UCSD-AML1 (cell line): ENCODE results near the gene MCAT.

Experiments used
- DNase-seq: peaks from one replicate; lab custom pipeline; 2025; ENCODE audit not compliant: unreplicated experiment; lab: John Stamatoyannopoulos, UW

MCAT gene, protein sequence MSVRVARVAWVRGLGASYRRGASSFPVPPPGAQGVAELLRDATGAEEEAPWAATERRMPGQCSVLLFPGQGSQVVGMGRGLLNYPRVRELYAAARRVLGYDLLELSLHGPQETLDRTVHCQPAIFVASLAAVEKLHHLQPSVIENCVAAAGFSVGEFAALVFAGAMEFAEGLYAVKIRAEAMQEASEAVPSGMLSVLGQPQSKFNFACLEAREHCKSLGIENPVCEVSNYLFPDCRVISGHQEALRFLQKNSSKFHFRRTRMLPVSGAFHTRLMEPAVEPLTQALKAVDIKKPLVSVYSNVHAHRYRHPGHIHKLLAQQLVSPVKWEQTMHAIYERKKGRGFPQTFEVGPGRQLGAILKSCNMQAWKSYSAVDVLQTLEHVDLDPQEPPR

DNA sequence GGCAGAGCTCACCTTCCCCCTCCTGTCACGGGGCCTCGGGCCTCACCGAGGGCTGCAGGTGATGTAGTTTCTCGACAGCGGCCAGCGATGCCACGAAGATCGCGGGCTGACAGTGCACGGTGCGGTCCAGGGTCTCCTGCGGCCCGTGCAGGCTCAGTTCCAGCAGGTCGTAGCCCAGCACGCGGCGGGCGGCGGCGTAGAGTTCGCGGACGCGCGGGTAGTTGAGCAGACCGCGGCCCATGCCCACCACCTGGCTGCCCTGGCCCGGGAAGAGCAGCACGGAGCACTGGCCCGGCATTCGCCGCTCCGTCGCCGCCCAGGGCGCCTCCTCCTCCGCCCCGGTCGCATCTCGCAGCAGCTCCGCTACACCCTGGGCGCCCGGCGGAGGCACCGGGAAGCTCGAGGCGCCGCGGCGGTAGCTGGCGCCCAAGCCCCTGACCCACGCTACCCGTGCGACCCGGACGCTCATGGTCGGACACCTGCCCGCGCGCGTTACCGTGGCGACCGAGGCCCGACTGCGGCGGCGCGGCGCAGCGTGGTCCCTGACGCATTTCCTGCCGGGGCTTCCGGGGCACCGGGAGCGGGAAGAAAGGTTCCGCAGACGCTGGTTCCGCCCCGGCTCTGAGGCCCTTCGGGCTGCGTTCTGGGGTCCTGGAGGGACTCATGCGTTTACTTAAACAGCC is at the start of gene MCAT:
TSS of gene MCAT (minus strand) at position 519 of the 683 bp plus-strand sequence. CDS start at position 469, 50 bp downstream.
- DNase-seq: peak; percentile 85

DNA sequence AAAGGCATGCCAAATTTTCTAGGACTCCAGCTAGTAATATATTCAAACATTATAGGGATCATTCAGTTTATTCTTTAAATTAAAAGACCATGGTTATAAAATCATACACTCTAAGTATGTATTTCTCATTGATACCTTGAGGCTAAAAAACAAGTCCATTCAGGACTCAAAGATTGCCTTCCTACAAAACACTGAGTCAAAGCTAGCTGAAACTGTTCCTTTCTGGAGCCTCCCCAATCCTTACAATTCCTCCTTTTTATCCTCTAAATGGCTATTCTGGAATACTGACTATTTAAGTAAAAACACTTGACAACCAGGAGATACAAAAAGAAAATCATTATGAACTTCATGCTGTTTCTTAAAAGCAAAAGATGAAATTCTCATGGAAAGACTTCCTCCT is 48.6 kb upstream of the MCAT start:
- DNase-seq: no peak

DNA sequence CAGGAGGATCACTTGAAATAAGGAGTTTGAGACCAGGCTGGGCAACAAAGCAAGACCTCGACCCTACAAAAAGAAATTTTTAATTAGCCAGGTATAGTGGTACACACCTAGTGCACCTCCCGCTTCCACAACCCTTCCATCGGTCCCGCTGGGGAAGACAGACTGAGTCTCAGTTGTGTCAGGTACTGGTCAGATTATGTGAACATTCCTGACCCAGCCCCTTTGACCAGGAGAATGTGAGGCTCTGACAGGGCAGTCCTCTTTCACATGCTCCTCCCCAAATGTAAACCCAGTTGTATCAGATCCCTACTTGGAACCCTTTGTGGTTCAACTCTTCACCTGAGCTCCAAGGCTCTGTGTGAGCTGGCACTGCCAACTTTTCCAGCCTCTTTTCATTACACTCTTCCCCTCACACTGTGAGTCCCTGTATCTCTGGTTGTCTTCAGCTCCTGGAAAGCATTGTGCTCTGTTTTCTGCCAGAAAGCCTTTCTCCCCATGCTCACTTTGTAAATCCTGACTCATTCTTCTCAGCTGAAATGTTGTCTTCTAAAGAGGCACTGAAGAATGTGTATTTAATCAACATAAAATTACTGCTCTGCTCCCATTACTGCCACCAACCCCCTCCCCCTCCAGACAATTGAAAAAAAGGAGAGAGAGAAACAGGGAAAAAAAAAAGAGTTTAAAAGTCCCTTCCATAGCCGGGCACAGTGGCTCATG is 45.8 kb upstream of the MCAT start:
- no peak for DNase-seq

DNA sequence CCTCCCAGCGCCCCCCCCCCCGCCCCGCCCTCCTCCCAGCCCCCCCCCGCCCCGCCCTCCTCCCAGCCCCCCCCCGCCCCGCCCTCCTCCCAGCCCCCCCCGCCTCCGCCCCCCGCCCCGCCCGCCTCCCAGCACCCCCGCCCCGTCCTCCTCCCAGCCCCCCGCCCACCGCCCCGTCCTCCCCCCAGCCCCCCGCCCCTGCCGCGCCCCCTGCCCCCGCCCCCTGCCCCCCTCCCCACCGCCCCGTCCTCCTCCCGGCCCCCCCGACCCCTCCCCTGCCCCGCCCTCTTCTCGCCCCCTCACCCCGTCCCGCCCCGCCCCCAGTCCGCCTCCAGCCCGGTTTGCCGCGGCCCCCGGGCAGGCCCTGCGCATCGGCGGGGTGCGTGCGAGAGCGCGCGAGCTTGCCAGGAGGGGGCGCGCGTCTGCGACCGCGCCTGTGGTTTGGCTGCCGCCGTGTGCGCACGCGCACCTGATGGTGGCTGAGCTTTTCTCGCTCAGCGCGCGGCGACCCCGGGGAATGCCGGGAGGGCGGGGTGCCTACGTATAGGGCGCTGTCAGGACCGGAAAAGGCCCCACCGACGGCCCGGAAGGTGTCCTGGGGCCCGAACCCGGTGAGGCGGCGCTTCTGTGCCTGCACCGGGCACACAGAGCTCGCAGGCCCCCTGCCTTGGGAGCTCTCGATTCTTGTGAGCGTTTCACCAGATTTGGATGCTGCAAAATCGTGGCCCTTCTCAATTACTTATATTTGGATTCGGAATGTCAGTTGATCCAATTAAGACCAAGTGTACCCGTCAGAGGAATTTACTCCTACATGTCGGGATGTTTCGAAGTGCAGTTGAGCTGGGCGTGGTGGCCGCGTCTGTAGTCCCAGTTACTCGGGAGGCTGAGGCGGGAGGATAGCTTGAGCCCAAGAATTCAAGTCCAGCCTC is 44.2 kb upstream of the MCAT start:
- peak; percentile 98 for DNase-seq

DNA sequence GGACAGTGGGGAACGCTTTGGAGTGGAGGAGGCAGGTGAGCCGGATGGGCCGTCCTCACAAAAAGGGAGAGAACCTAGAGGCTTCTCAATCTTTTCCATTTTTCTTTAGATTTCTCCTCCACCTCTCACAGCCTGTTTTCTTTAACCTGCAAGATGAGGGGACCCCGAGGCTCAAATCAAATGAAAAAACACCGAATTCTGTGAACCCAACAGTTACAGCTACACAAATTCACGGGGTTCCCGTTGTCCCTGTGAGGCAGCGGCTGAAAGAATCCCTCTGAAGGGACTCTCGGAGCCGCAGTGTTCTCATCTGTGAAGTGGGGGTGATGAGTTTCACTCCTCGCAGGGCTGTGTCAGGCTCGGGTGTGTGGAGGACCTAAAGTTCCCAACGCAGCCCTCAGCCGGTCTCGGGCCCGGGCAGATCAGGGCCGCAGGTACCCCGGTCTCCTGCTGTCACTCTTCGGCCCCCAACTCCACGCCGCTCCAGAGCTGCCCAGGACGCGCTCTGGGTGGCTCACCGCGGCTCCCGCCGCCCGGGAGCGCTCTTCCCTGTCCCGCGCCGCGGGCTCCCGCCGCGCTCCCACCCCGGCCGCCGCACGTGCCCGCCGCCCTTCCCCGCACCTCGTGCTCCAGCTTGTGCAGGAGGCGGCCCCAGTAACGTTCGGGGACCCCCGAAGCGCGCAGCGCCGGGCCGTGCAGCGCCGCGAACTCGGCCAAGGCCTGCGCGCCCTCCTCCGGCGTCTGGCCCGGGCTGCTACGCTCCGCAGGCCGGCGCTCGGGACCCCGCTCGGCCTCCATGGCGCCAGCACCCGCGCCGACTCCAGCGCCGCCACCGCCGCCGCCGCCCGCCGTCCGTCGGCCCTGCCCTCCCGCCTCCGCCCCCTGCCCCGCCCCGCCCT is 43.3 kb upstream of the MCAT start, which contains the start of gene TTLL12:
TSS of gene TTLL12 (minus strand) at position 863 of the 899 bp plus-strand sequence. CDS start at position 798, 65 bp downstream.
- DNase-seq: peak; percentile 59

DNA sequence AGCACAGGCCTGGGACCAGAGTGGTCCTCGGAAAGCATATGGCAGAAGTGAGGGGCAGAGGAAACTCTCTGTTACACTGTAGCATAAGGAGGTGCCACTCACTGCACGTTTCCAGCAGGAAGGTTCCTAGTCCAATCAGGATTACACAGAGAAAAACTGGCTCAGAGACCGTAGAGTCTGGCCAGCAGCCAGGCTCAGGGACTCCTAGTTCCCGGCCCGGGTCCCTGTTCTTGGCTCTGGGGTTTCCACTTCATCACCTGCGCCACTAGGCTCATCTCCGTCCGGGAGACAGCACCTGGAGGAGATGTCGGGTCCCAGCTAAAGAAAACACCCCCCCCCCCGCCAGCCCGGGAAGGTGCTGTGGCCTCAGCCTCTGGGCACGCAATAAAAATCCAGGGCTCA is 42.7 kb upstream of the MCAT start:
- no peak for DNase-seq

DNA sequence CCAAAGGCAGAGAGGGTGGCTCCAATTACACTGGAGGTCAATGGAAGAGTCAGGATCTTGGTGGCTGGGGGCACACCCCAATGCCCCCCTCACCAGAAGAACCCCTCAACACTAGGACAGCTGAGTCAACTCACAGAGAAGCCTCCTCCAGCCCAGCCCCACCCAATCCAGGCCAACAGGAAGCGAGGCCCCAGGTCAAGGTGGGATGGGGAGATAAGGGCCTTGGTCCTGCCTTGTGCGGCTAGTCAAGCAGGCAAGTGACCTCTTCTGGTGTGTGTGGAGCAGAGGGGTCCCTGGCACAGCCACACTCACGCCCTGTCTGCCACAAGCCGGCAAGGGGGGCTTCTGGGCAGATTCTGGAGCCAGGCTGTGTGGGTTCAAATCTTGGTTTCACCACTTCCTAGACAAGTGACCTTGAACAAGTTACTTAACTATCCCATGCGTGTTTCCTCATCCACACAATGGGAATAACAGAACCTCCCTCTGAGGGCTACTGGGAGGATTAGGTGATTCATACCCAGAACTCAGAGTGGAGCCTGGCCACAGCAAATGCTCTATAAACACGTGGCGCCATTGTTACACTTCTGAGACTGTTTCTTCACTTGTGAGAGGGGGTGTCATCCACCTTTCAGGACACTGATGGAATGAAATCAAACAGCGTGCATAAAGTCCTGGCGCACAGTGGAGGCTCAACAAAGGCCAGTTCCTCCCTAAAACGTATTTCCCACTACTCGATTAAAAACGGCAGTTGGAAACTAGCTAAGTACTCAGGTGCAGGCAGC is 40.5 kb upstream of the MCAT start:
- no peak for DNase-seq

DNA sequence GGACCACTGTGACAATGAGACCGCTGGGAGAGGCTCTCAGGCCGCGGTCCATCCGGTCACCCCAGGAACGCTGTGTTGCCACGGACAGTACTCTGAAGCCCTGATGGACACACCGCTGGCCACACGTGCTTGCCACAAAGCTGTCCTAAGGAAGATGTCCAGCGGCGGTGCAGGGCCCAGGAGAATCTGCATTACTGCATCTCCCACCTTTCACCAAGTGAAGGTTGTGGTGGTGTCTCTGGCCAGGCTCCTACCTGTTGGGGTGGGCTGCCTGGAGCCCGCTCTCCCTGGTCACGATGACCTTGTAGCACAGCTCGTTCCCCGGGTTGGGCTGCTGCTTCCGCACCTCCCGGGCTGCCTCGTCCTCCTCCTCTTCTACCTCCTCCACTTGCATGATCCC is 39.5 kb upstream of the MCAT start:
- DNase-seq: no peak

DNA sequence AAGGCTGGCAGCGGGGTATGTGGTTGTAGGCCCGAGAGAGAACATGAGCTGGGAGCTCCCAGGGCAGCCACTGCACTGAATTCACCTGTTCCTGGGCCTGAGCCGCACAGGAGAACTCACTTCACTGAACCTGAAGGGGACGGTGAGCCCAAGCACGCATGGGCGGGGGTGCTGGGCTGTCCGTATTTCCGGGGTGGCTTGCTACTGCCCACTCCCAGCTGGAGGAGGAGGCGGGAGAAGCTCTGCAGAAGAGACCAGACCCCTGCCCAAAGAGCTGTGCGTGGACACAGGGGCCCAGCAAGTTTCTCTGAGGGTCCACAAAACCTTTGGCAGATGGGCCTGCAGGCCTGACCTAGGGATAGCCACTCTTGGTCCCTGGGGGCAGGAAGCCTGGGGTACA is 38.9 kb upstream of the MCAT start:
- no peak for DNase-seq

DNA sequence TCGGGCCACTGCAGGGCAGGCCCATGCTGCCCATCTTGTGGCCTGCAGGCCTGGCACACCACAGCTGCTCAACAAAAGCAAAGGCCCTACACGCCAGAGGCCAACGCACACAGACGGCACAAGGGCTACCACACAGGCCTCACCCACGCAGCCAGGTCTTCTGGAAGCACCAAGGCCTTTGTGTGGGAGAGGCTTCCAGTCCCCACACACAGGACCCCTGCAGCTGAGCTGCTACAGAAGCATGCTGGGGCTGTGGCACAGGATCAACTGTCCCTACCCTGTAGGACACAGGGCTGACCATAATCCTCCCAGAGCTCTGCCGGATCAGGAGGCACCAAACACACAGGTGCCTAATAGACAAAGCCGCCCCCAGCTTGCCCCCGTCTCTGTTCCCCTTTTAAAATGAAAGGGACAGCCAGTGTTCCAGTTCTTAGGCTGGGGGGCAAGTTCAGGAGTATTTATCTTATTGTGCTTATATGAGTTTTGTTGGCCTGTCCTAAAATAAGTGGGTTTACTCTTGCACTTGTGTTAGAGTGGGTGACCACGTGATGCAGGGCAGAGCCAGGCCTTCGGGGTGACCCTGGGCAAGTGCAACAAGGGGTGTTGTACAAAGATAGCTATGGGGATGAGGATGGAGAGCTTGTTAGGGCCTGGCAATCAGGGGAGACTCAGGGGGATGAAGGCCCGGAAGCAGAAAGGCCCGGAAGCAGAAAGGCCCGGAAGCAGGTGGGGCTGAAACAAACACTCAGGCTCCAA is 38.3 kb upstream of the MCAT start:
- no peak for DNase-seq

DNA sequence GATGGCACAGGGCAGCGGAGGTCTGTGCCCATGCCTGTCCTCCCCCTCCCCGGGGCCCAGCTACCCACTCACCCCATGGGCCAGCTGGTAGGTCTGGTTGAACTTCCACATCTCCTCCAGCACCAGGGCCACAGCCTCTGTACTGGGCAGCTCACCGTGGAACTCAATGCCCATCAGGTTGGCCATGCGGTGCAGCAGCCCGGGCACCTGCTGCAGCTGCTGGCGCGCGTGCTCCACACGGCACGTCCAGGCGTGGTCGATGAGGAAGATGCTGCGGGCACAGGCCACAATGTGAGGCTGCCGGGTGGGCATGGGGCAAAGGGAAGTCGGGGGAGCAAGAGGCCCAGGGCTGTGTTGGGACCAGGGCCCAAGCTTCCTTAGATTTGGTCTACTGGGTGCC is 37.5 kb upstream of the MCAT start:
- DNase-seq: no peak

DNA sequence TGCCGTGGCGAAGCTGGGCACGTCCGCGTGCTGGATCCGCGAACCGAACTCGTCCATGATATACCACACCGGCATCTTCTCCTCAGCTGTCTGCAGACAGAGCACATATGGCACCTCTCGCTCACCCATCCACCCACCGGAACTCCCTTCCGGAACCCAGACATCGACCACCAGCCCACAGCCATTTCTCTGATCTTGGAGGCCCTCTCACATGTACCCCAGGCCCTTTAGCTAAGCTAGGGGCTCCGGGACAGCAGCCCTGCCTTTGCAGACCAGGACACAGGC is 36.7 kb upstream of the MCAT start:
- no peak for DNase-seq

DNA sequence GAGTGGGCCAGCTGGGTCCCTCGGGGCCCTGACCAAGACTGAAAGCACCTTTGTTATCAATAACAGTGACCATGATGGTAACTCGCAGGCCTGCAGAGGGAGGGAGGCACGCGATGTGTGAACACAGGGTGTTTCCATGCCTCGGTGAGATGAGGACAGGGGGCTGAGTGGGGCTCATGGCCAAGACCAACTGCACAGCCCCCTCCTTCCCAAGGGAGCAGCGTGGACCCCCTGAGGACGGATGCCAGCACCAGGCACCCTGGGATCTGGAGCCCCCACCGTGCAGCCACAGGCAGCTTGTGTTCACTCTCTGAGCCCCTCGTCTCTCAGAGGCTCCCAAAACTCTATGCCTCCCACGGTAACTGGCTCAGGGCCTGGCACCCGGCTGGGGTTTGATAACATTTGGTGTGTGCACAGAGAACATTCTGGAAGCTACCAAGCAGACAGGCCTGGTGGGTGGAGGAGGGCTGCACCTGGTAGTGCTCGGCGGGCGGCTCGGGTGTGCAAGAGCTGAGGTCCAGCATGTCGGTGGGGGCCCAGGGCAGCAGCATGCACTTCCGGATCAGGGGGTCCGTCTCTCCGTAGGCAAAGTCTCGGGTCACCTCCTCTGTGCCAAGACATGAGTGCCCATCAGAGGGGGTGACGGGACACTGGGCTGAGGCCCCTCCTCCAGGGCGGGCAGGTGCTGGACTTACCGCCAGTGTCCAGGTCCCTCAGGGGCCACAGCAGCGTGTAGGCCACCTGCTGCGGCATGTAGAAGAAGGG is 36.1 kb upstream of the MCAT start:
- DNase-seq: no peak

DNA sequence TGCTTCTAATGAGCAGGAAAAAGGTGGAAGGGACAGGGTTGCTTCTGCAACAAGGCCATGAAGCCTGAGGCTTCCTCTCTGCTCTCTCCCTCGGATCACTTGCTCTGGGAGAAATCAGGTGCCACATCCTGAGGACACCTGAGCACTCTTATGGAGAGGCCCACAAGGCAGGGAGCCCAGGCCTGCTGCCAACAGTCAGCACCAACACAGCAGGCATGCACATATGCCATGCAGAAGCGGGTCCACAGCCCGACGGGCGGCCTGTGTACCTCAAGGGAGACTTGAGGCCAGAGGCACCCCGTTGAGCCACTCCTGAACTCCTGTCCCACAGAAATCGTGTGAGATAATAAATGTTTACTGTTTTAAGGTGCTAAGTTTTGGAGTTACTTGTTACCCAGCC is 34.3 kb upstream of the MCAT start:
- no peak for DNase-seq

DNA sequence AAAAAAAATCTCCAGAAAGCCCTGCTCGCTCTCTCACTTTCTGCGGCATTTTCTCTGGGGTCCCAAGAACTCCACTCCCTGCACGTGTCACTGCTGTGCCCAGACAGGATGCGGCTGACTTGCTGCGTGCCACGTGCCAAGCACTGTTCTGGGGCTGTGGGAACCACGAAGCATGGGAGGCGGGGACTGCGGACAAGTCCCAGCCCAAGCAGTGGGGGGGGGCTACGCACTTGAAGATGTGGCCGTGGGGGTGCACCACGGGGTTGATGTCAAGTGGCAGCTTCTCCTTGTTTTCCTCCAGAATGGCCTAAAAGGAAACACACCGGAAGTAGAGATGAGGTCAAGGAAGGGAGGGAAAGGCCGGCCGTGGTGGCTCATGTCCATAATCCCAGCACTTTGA is 32.9 kb upstream of the MCAT start:
- no peak for DNase-seq

DNA sequence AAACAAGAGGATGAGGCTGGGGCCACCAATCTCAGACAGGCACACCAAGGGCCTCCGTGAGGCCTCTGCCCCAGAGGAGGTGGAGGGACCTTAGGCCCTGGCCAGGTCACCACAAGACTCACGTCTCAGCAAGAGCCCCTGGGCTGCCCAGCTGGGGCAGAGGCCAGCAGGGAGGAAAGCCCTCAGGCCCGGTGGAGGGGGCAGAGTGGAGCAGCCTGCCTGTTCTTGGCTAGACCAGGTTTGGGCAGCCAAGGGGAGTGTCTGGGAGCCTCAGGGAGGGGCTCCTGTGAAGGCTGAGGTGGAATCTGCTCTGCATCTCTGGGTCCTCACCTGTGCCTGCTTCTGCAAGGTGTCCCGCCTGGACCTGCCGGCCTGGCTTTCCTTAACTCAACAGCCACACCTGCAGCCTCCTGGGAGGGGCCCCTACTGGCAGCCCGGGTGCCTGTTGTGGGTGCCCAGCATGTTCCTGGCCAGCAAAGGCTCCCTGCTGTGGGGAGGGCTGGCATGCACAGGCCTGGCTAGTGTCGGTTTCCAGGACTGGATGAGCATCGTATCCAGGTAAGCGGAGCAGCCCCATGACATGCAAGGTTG is 31.8 kb upstream of the MCAT start:
- no peak for DNase-seq

DNA sequence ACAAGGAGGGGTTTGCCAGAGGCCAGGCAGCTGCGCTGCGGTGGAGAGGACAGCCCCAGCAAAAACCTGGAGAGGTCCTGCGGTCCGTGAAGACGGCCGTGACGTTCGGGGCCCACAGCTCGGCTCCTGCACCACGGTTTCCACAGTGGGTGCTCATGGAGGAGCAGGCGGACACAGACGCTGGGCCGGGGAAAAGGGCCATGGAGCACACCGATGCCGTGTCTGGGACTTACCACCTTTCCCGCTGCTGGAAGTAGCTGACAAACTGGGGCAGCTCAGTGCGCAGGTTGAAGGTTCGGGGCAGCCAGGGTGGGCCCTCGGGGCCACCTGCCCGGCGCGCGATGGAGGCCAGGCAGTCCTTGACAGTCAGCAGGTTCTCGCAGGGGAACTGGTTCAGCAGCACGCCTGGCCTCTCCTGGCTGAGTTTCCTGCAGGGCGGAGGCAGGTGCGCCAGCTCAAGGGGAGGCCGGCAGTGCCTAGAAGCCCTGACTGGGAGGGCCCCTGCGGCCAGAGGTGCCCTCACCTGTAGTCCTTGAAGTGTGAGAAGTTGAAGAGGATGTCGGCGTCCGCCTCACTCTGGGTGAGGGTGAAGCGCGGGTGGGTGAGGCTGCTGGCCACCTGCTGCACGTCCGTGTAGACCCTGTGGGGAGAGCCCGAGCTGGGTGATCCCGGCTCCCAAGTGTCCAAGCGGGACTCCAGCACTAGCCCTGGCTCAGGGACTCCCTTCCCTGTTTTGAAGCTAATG is 30.9 kb upstream of the MCAT start:
- DNase-seq: no peak
